Sigmoid colon (tissue), 7 donors: ENCODE measurements around the gene AK8. TPM values are rescaled to one million over a fixed set of nuclear protein-coding genes. Genes with fewer than 3 reads are reported as not detected.

Experiments
- DNase-seq: peaks from one replicate; pipeline ENCODE4 v3.0.0-alpha.2; 2019
- H3K27ac ChIP-seq, 4 donors: fragments of 200-600 bp; sonication (generic); one replicate each; pipeline ENCODE4 v1.5.1; 2016 to 2019; ENCODE audit warnings: mild to moderate bottlenecking in 1 of 4
- H3K27me3 ChIP-seq, 3 donors: fragments of 200-600 bp; sonication (generic); one replicate each; pipeline ENCODE4 v1.5.1; 2019; ENCODE audit warnings: mild to moderate bottlenecking in 1 of 3
- H3K36me3 ChIP-seq, 4 donors: fragments of 200-600 bp; sonication (generic); one replicate each; pipeline ENCODE4 v1.5.1; 2016 to 2019
- H3K4me1 ChIP-seq, 4 donors: fragments of 200-600 bp; sonication (generic); one replicate each; pipeline ENCODE4 v1.5.1; 2017 to 2019
- H3K4me3 ChIP-seq, 4 donors: fragments of 200-600 bp; sonication (generic); one replicate each; pipeline ENCODE4 v1.5.1; 2017 to 2019; ENCODE audit warnings: mild to moderate bottlenecking in 2 of 4, moderate library complexity in 1 of 4
- H3K9me3 ChIP-seq, 4 donors: fragments of 200-600 bp in 3 of 4; sonication (generic) in 3 of 4; one replicate each; pipeline versions ENCODE4 v1.5.1 to v1.6.1; 2013 to 2019
- EP300 ChIP-seq, 4 donors: sonication (generic); formaldehyde crosslinking; IDR thresholded peaks; one replicate each; pipeline ENCODE4 v1.6.1; 2017; ENCODE audit warnings: antibody characterized with exemption in 4 of 4
- POLR2A ChIP-seq, 2 donors: fragments of 450-650 bp; IDR thresholded peaks; one replicate each; pipeline ENCODE4 v1.6.1; 2016; ENCODE audit warnings: antibody characterized with exemption in 2 of 2, mild to moderate bottlenecking in 2 of 2, moderate library complexity in 2 of 2
- POLR2AphosphoS5 ChIP-seq, 4 donors: sonication (generic); formaldehyde crosslinking; IDR thresholded peaks; one replicate each; pipeline ENCODE4 v1.6.1; 2017; ENCODE audit warnings: antibody characterized with exemption in 4 of 4
- WGBS, 2 donors: extraction: QIAGEN DNeasy Blood & Tissue Kit; methylation state at CpG; one replicate each; pipeline ENCODE4 v1.1.7; 2013; 5-methylcytosine and 5-hydroxymethylcytosine counted together
- intact Hi-C: fragments of 100-400 bp; cut with DNase I; formaldehyde crosslinking; loops from one replicate; pipeline ENCODE4 v1.15.1; 2023
- polyA plus RNA-seq, 3 donors: library from polyadenylated mRNA; stranded (reverse); fragments of 200-250 nt; gene quantifications; one replicate each; pipeline ENCODE4 v1.2.3, GENCODE V29; 2013
- total RNA-seq, 4 donors: library from RNA; depleted of rRNA; stranded (reverse); fragments of >200 nt; gene quantifications; one replicate each; pipeline ENCODE4 v1.1.0, GENCODE V29; 2016
- TF ChIP-seq, protein P1 (sequence below), 4 experiments: fragments of 450-650 bp in 3 of 4; fragments of 200-600 bp in 1 of 4; IDR thresholded peaks; one replicate each; pipeline ENCODE4 v1.5.1; 2016 to 2019; ENCODE audit warnings: antibody characterized with exemption in 4 of 4, mild to moderate bottlenecking in 3 of 4, moderate library complexity in 2 of 4
- donor health status: healthy with polysubstance abuse.
- donor health status: Bipolar disorder and iron deficiency.
- donor health status: healthy.

The AK8 gene
- total and polyA plus RNA-seq, 7 donors: 0.25 to 1.2 (median 0.59) TPM; not detected in 3

DNA sequence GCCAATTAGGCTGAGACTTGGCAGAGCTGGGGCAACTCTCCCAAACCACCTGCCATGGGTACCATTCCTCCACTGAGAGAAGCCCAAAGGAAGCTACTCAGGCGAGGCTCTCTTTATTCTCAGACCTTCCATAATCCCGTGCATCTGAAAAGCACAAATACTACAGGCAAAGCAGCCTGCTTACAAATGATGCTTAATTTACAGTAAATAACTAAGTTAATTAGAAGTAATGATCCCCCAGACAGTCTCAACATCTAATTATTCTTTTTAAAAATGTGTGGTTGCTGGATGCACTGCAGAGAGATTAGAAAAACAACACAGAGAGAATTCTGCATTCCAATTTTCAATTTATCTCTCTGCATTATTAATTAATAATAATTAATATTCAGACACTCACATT lies 53.1 kb downstream of the AK8 start:
- DNase-seq: peak; percentile 5
- intact Hi-C loops: no loop called here
- Histone ChIP-seq H3K36me3 (no peaks in the 10 kb centered on the region), H3K27ac (no peak overlapping the region), H3K4me3 (no peak overlapping the region), H3K9me3 (no peaks in the 10 kb centered on the region), H3K27me3 (no peaks in the 10 kb centered on the region), H3K4me1 (no peaks in the 10 kb centered on the region)
- 75 to 83% methylated on average over 2 of the region's 2 CpGs for WGBS, 2 donors
- no peak for TF ChIP-seq POLR2A (IDR thresholded peaks at IDR 0.05)
- TF ChIP-seq, protein P1, sequence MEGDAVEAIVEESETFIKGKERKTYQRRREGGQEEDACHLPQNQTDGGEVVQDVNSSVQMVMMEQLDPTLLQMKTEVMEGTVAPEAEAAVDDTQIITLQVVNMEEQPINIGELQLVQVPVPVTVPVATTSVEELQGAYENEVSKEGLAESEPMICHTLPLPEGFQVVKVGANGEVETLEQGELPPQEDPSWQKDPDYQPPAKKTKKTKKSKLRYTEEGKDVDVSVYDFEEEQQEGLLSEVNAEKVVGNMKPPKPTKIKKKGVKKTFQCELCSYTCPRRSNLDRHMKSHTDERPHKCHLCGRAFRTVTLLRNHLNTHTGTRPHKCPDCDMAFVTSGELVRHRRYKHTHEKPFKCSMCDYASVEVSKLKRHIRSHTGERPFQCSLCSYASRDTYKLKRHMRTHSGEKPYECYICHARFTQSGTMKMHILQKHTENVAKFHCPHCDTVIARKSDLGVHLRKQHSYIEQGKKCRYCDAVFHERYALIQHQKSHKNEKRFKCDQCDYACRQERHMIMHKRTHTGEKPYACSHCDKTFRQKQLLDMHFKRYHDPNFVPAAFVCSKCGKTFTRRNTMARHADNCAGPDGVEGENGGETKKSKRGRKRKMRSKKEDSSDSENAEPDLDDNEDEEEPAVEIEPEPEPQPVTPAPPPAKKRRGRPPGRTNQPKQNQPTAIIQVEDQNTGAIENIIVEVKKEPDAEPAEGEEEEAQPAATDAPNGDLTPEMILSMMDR (IDR thresholded peaks at IDR 0.05): no peak
- TF ChIP-seq EP300 (IDR thresholded peaks at IDR 0.05): no peak
- no peak for TF ChIP-seq POLR2AphosphoS5 (IDR thresholded peaks at IDR 0.05)

DNA sequence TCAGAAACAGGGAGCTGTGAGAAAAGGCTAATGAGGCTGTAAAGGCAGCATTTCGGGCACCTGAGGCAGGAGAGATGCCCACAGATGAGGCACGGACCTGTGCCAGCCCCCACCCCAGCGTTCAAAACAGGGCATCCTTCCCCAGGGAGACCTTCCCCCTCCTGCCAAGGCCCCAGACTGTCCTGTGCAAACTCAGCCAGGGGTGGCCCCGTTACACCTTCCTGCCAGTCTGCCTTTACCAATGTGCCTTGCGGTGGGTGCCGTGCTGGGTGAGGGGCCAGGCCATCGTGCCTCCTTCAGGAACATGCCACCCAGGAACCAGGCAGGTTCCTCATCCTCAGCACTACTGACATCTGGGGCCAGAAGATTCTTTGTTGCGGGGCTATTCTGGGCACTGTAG lies 53.9 kb downstream of the AK8 start:
- DNase-seq: peak; percentile 38
- Histone ChIP-seq H3K9me3 (no peaks in the 10 kb centered on the region), H3K4me1 (no peaks in the 10 kb centered on the region), H3K27ac (no peak overlapping the region), H3K27me3 (no peaks in the 10 kb centered on the region), H3K4me3 (no peak overlapping the region), H3K36me3 (no peaks in the 10 kb centered on the region)
- 87% methylated on average over 8 of the region's 8 CpGs for WGBS, 2 donors
- TF ChIP-seq POLR2AphosphoS5 (IDR thresholded peaks at IDR 0.05): no peak
- TF ChIP-seq POLR2A (IDR thresholded peaks at IDR 0.05): no peak
- TF ChIP-seq, protein P1 (IDR thresholded peaks at IDR 0.05): no peak
- TF ChIP-seq EP300 (IDR thresholded peaks at IDR 0.05): no peak
- intact Hi-C loops: no loop called here

DNA sequence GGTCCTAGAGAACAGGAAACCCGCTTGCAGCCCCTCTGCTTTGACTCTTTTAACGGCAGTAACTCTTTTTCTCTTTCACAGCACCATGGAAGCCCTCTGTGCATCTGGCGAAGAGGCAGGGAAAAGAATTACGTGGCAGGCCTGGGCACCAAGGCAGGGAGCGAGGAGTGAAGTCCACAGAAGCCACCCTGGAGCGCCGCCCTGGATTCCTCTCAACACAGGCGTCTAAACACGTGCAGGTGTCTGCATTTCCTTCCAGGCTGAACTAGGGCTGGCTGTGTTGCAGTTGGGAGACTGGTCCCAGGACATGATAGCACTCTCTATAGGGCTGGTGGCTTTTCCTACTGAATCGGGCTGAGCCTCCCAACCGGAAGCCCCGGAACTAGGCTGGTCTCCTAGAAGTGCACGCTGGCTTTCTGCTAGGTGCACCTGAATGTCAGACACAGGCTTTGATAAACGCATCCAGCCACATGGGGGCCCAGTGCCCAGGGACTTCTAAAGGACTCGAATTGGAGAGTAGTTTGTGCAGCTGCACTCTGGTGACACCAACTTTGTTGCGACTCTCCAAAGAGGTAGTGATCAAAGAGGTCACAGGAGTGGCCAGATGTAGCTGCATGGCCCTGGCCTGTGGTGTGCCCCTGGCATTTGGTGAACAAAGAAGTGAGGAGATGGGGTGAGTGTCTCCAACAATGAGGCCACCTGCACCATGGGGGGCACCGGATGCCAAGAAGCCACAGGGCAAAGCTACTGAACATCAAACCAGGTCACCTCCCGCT lies 54.5 kb downstream of the AK8 start:
- Histone ChIP-seq H3K4me3 (no peak overlapping the region), H3K27me3 (no peaks in the 10 kb centered on the region), H3K9me3 (no peaks in the 10 kb centered on the region), H3K27ac (no peak overlapping the region), H3K36me3 (no peaks in the 10 kb centered on the region), H3K4me1 (no peaks in the 10 kb centered on the region)
- intact Hi-C loops: no loop called here
- DNase-seq: peak; percentile 35
- TF ChIP-seq POLR2AphosphoS5 (IDR thresholded peaks at IDR 0.05): no peak
- TF ChIP-seq, protein P1 (IDR thresholded peaks at IDR 0.05): no peak
- no peak for TF ChIP-seq POLR2A (IDR thresholded peaks at IDR 0.05)
- no peak for TF ChIP-seq EP300 (IDR thresholded peaks at IDR 0.05)
- WGBS, 2 donors: 42 to 70% methylated on average over 18 of the region's 18 CpGs

DNA sequence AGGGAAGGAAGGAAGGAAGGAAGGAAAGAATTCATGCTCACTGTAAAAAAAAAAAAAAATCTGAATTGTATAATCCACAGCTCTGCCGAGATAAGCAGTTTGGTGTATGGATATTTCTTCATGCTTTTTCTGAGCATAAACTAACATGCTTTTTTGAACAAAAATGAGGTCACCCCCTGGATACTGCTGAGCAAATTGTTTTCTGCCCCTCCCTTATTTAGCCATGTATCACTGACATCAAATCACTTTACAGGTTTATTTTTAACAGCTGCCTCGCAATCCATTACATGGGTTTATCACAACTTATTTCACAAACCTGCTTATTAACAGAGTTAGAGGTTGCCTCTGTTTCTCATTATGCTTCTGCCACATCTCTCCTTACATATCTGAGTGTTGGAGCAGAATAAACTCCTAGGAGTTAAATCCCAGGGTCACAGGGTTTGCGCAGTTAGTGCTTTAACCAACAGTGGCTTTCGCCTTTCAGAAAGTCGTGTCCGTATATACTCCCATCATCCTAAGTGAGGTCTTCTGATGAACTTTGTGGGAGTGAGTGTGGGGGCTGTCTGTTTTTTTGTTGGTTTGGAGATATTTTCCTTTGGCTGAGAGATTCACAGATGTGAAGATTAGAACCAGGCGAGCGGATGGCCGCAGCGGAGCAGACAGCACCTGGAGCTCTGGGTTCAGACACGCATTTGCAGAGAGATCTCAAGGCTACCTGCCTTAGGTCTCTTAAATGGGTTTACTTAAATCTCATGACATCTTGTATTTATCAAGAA lies 57.7 kb downstream of the AK8 start:
- Histone ChIP-seq H3K27ac (no peak overlapping the region), H3K36me3 (no peaks in the 10 kb centered on the region), H3K4me1 (no peaks in the 10 kb centered on the region), H3K4me3 (no peak overlapping the region), H3K27me3 (no peaks in the 10 kb centered on the region), H3K9me3 (no peaks in the 10 kb centered on the region)
- 80 to 84% methylated on average over 11 of the region's 11 CpGs for WGBS, 2 donors
- DNase-seq: no peak
- intact Hi-C loops: no loop called here
- TF ChIP-seq, protein P1 (IDR thresholded peaks at IDR 0.05): no peak
